Measurements from ENCODE around the gene CTSD. TPM values are rescaled to one million over a fixed set of nuclear protein-coding genes. Genes with fewer than 3 reads are reported as not detected.
"Not testable (repeated sequence)": the region's sequence is repeated elsewhere in the genome, so short reads cannot be mapped to it uniquely, and the experiment has no call there.

The CTSD gene
- 1,000 to 10,000 TPM in 1 of 2 donors, 100 to 1,000 TPM in 1; 427 to 1,049 TPM for total RNA-seq

DNA sequence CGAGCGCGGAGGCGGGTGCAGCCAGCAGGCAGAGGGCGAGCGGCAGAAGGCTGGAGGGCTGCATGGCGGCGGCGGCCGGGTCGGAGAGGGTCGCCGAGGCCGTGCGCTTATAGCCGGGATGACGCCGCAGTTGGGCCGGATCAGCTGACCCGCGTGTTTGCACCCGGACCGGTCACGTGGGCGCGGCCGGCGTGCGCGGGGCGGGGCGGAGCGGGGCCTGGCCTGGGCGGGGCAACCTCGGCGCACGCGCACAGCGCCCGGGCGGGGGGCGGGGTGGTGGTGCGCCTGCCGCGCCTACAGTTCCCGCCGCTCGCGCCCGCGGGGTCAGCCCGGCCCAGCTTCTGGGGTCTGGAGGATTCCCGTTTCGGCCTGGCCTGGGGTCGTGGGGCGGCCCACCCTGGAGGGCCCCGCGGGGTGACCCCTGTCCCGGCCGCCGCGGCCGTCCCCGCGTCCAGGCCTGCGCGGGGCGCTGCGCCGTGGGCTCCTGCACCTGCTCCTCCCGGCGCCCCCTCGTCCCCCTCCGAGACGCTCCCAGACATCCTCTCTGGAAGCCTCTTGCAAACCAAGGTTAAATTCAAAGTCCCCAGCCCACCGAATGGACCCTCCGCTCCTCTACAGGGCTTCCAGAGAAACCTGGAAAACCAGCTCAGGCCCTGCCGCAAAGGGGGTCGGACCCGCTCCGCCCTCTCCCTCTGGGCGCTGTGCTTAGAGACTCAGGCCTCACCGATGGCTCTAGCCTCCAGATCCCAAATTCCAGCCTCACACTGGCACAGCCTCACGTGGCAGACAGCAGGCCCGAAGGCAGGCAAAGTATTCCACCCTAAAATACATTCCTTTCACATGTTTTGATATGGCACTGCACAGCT, at the start of gene CTSD:
CTSD (minus strand) TSS at position 132 of the 866 bp plus-strand sequence; CDS start at position 64, 68 bp downstream.
- H3K4me1 ChIP-seq (ENCODE audit: control insufficient read depth in 1 of 2, low read depth in 2 of 2), result peaks cover 42 to 47% of the 10 kb centered on the region in 2 donors
- peak within 1 kb of the TSS; percentile 89 for H3K4me3 ChIP-seq
- ATAC-seq (ENCODE audit: insufficient number of reproducible peaks, low FRiP score, low read depth), result peak; percentile 65

DNA sequence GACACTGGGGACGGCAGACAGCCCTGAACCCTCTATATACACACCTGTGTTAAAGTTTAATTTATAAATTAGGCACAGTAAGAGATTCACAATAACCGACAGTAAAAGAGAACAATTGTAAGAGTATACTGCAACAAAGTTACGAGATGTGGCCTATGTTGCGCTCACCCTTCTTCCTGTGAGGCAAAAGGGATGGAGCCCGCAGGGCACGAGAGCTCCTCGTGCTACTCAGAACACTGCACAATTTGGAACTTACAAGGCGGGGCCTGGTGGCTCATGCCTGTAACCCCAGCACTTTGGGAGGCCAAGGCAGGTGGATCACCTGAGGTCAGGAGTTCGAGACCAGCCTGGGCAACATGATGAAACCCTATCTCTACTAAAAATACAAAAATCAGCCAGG, 49.6 kb upstream of the CTSD start:
- H3K4me1 ChIP-seq (ENCODE audit: control insufficient read depth in 1 of 2, low read depth in 2 of 2), result peaks cover 3 to 11% of the 10 kb centered on the region in 2 donors
- DNase-seq (ENCODE audit: low spot score); H3K4me3 ChIP-seq; H3K27ac ChIP-seq; H3K9me3 ChIP-seq; ATAC-seq (ENCODE audit: insufficient number of reproducible peaks, low FRiP score, low read depth); H3K27me3 ChIP-seq (replicated peaks; ENCODE audit: insufficient read depth); H3K36me3 ChIP-seq: not testable (repeated sequence)

More for the DNA sequence above, at the start of gene CTSD:
- Histone ChIP-seq H3K27ac (peak within 1 kb of the TSS; percentile 87 to 93), H3K36me3 (peaks cover 7% of the 10 kb centered on the region), H3K9me3 (no peaks in the 10 kb centered on the region), H3K27me3 (replicated peaks; ENCODE audit: insufficient read depth) (no peaks in the 10 kb centered on the region)
- TF ChIP-seq, protein P1, sequence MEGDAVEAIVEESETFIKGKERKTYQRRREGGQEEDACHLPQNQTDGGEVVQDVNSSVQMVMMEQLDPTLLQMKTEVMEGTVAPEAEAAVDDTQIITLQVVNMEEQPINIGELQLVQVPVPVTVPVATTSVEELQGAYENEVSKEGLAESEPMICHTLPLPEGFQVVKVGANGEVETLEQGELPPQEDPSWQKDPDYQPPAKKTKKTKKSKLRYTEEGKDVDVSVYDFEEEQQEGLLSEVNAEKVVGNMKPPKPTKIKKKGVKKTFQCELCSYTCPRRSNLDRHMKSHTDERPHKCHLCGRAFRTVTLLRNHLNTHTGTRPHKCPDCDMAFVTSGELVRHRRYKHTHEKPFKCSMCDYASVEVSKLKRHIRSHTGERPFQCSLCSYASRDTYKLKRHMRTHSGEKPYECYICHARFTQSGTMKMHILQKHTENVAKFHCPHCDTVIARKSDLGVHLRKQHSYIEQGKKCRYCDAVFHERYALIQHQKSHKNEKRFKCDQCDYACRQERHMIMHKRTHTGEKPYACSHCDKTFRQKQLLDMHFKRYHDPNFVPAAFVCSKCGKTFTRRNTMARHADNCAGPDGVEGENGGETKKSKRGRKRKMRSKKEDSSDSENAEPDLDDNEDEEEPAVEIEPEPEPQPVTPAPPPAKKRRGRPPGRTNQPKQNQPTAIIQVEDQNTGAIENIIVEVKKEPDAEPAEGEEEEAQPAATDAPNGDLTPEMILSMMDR (IDR thresholded peaks at IDR 0.05), result no peak
- peak; percentile 56 for DNase-seq (ENCODE audit: low spot score)

GRCh38 chr11:1812801-1813200, 49.1 kb upstream of the CTSD start:
- ATAC-seq (ENCODE audit: insufficient number of reproducible peaks, low FRiP score, low read depth) (no peak), DNase-seq (ENCODE audit: low spot score) (no peak)
- no peak overlapping the region for H3K4me3 ChIP-seq
- no peaks in the 10 kb centered on the region for H3K36me3 ChIP-seq
- peaks cover 3 to 11% of the 10 kb centered on the region in 2 donors for H3K4me1 ChIP-seq (ENCODE audit: control insufficient read depth in 1 of 2, low read depth in 2 of 2)
- no peak overlapping the region for H3K27ac ChIP-seq
- H3K27me3 ChIP-seq (replicated peaks; ENCODE audit: insufficient read depth), result no peaks in the 10 kb centered on the region
- TF ChIP-seq, protein P1 (IDR thresholded peaks at IDR 0.05), result no peak
- no peaks in the 10 kb centered on the region for H3K9me3 ChIP-seq

DNA sequence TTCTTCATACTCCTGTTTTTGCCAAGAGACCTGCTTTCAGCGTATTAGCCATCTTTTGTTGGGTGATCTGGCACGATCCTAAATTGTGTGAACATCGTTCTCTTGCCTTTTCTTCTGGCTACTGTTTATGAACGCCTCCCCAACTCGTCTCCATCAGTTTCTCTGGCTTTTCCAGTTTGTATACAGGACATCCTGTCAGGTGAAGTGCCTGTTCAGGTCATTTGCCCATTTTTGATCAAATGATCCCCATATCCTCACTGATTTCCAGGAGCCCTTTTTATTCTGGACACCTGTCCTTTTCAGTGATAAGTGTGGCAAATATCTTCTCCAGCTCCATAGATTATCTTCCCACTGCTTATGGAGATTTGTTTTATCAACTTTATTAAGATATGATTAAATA, 48.5 kb upstream of the CTSD start:
- Histone ChIP-seq H3K4me1 (ENCODE audit: control insufficient read depth in 1 of 2, low read depth in 2 of 2) (peaks cover 3 to 8% of the 10 kb centered on the region in 2 donors), H3K27ac (no peak overlapping the region), H3K36me3 (no peaks in the 10 kb centered on the region), H3K9me3 (no peaks in the 10 kb centered on the region), H3K4me3 (no peak overlapping the region), H3K27me3 (replicated peaks; ENCODE audit: insufficient read depth) (no peaks in the 10 kb centered on the region)
- ATAC-seq (ENCODE audit: insufficient number of reproducible peaks, low FRiP score, low read depth) (no peak), DNase-seq (ENCODE audit: low spot score) (no peak)
- TF ChIP-seq, protein P1 (IDR thresholded peaks at IDR 0.05), result no peak

- Histone ChIP-seq H3K36me3 (no peaks in the 10 kb centered on the region), H3K27me3 (replicated peaks; ENCODE audit: insufficient read depth) (no peaks in the 10 kb centered on the region), H3K4me3 (no peak overlapping the region), H3K9me3 (no peaks in the 10 kb centered on the region), H3K27ac (no peak overlapping the region), H3K4me1 (ENCODE audit: control insufficient read depth in 1 of 2, low read depth in 2 of 2) (no peaks in the 10 kb centered on the region)
- DNase-seq (ENCODE audit: low spot score), result no peak
- no peak for ATAC-seq (ENCODE audit: insufficient number of reproducible peaks, low FRiP score, low read depth)
- TF ChIP-seq, protein P1 (IDR thresholded peaks at IDR 0.05), result no peak
Observed at GRCh38 chr11:1810761-1811160, 47.0 kb upstream of the CTSD start.
